ENCODE measurements around the gene MDM1. TPM values are rescaled to one million over a fixed set of nuclear protein-coding genes. Genes with fewer than 3 reads are reported as not detected.

MDM1 gene
- total and polyA plus RNA-seq, 8 donors, result 3.9 to 41.4 (median 12.0) TPM

DNA sequence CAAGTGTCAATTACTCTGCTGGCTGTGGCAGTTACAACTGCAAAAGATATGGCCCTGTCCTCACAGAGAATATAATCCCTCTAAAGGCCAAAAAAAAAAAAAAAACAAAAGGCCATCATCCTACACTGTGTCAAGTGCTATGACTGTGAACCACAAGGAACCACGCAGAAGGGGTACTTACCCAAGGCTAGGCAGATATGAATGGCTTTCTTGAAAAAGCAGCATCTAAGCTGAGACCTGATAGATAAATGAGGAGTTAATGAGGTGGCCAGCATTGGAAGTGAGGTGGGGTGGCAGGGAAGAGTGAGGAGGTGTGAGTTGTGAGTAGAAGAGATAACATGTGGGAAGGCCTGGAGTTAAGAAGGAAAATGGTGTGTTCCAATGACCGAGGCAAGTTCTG lies 62.4 kb downstream of the MDM1 start:
- no peak overlapping the region for H3K27ac ChIP-seq
- no peaks in the 10 kb centered on the region for H3K9me3 ChIP-seq
- no peaks in the 10 kb centered on the region for H3K36me3 ChIP-seq
- intact Hi-C loops (cut with DNase I; ENCODE audit: low total_unique reads), result no loop called here
- DNase-seq, result no peak
- TF ChIP-seq POLR2AphosphoS5 (IDR thresholded peaks at IDR 0.05), result no peak
- TF ChIP-seq POLR2A (IDR thresholded peaks at IDR 0.05), result no peak
- TF ChIP-seq, protein P1, sequence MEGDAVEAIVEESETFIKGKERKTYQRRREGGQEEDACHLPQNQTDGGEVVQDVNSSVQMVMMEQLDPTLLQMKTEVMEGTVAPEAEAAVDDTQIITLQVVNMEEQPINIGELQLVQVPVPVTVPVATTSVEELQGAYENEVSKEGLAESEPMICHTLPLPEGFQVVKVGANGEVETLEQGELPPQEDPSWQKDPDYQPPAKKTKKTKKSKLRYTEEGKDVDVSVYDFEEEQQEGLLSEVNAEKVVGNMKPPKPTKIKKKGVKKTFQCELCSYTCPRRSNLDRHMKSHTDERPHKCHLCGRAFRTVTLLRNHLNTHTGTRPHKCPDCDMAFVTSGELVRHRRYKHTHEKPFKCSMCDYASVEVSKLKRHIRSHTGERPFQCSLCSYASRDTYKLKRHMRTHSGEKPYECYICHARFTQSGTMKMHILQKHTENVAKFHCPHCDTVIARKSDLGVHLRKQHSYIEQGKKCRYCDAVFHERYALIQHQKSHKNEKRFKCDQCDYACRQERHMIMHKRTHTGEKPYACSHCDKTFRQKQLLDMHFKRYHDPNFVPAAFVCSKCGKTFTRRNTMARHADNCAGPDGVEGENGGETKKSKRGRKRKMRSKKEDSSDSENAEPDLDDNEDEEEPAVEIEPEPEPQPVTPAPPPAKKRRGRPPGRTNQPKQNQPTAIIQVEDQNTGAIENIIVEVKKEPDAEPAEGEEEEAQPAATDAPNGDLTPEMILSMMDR (IDR thresholded peaks at IDR 0.05), result no peak
- no peak for TF ChIP-seq EP300 (IDR thresholded peaks at IDR 0.05)
- no peaks in the 10 kb centered on the region for H3K27me3 ChIP-seq
- H3K4me3 ChIP-seq, result no peak overlapping the region
- 75 to 87% (median 84%) methylated on average over 2 of the region's 2 CpGs for WGBS, 5 donors
- H3K4me1 ChIP-seq, result no peaks in the 10 kb centered on the region

DNA sequence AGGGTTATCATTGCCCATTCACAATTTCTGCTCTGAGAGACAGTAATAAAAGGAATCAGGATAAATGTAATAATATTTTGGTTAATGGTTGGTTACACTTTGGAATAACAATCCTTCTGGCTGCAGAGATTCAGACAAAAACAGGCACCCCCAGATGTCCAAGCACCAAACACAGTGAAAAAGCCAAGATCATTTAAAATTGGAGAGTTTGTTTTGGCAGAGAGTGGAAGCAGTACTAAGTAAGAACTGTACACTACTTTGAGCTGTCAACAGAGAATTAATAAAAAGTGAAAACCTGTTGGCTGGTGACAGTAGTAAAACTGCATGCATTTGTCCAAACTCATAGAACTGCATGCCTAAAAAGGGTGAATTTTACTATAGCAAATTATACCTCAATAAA lies 63.2 kb downstream of the MDM1 start:
- no peaks in the 10 kb centered on the region for H3K27me3 ChIP-seq
- H3K36me3 ChIP-seq, result no peaks in the 10 kb centered on the region
- intact Hi-C loops (cut with DNase I; ENCODE audit: low total_unique reads), result no loop called here
- TF ChIP-seq EP300 (IDR thresholded peaks at IDR 0.05) (no peak), POLR2AphosphoS5 (IDR thresholded peaks at IDR 0.05) (no peak), POLR2A (IDR thresholded peaks at IDR 0.05) (no peak)
- TF ChIP-seq, protein P1 (IDR thresholded peaks at IDR 0.05), result no peak
- no peak overlapping the region for H3K27ac ChIP-seq
- no peaks in the 10 kb centered on the region for H3K4me1 ChIP-seq
- DNase-seq, result no peak
- H3K4me3 ChIP-seq, result no peak overlapping the region
- no peaks in the 10 kb centered on the region for H3K9me3 ChIP-seq

DNA sequence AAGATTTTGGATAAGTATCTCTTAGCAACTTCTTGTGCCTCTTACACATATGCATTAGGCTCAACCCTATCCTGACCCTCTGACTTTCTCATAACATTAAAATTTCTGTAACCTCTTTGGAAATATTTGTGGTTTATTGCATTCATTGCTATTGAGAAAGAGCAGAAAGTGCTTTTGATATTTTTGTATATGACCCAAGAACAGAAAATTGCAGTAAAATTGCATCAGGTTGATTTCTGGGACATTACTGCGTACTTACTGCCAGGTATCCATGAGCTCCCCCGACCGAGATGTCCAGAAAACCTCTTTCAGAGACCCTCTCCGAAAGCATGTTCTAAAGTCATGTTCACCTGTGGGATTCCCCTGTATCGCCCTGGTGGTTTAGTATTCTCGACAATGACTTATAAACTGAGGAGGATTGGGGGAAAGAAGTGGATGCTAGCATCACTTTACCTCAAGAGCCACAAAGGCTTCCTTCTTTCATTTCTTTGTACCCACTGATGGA lies 64.2 kb downstream of the MDM1 start:
- no peak overlapping the region for H3K27ac ChIP-seq
- TF ChIP-seq, protein P1 (IDR thresholded peaks at IDR 0.05), result no peak
- TF ChIP-seq POLR2A (IDR thresholded peaks at IDR 0.05) (no peak), EP300 (IDR thresholded peaks at IDR 0.05) (no peak), POLR2AphosphoS5 (IDR thresholded peaks at IDR 0.05) (no peak)
- H3K4me1 ChIP-seq, result no peaks in the 10 kb centered on the region
- no peak overlapping the region for H3K4me3 ChIP-seq
- no peaks in the 10 kb centered on the region for H3K9me3 ChIP-seq
- intact Hi-C loops (cut with DNase I; ENCODE audit: low total_unique reads), result no loop called here
- WGBS, 5 donors, result 73 to 85% (median 82%) methylated on average over 6 of the region's 6 CpGs
- no peak for DNase-seq
- no peaks in the 10 kb centered on the region for H3K36me3 ChIP-seq
- H3K27me3 ChIP-seq, result no peaks in the 10 kb centered on the region

DNA sequence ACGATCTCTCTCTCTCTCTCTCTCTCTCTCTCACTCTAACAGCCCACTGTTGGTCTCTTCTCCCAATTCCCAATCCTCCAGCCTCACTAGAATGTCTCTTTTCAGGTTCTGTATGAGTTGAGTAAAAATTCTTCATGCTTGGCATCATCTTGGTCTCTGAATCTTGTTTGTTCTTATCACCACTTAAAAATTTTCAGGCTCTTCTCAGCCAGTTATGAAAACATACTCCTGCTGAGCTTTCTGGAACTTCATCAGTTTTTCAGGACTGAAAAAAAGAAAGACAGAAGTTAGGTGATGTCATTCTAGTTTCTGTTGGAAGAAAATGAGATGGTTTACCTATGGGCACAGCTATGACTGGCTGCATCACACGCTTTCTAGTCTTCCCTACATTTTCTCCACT lies 67.3 kb downstream of the MDM1 start:
- Histone ChIP-seq H3K4me1 (no peaks in the 10 kb centered on the region), H3K9me3 (no peaks in the 10 kb centered on the region), H3K4me3 (no peak overlapping the region), H3K27me3 (no peaks in the 10 kb centered on the region), H3K27ac (no peak overlapping the region), H3K36me3 (no peaks in the 10 kb centered on the region)
- 79 to 92% (median 89%) methylated on average over 2 of the region's 2 CpGs for whole genome bisulfite sequencing, 5 donors
- intact Hi-C loops (cut with DNase I; ENCODE audit: low total_unique reads), result no loop called here
- DNase-seq, result no peak
- TF ChIP-seq, protein P1 (IDR thresholded peaks at IDR 0.05), result no peak
- TF ChIP-seq POLR2AphosphoS5 (IDR thresholded peaks at IDR 0.05) (no peak), EP300 (IDR thresholded peaks at IDR 0.05) (no peak), POLR2A (IDR thresholded peaks at IDR 0.05) (no peak)

Data from stomach (tissue), 9 donors.